ENCODE results near the gene ZNF212.

The ZNF212 gene

DNA sequence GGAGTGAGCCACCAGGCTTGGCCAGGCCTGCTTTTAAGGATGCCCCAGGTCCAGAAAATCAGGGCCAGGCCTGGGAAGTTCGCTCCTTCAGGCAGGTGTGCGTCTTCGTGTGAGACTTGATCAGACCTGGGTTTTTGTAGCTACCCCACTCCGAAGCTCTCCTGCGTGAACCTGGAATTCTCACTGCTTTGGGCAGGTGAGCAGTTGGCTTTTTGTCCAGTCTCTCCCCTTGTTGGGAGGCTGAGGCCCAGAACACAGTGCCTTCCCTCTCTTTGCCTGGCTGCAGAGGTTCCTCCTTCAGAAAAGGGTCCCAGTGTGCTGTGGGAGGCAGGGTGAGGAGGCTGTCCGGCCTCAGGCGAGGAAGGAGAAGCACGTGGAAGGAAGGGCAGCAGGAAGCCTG is 49.8 kb downstream of the ZNF212 start:
- no peak for DNase-seq

DNA sequence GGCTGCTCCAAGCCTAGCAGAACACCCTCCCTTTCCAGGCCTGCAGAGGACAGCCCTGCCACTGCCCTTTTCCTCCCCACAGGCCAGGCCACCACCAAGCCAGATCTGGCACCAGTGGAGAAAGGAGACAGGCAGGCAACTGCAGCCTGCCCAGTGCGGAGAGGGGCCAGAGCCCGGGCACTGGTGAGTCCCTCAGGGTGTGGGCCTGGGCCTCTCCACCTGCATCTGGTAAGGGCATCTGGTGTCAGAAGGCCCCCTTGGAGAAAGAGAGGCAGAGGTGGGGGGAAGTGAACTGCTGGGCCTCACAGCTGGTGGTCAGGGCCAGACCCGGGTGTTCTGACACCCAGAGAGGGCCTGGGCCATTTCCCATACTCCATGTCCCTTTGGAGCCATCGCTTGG is 50.4 kb downstream of the ZNF212 start:
- DNase-seq = no peak

DNA sequence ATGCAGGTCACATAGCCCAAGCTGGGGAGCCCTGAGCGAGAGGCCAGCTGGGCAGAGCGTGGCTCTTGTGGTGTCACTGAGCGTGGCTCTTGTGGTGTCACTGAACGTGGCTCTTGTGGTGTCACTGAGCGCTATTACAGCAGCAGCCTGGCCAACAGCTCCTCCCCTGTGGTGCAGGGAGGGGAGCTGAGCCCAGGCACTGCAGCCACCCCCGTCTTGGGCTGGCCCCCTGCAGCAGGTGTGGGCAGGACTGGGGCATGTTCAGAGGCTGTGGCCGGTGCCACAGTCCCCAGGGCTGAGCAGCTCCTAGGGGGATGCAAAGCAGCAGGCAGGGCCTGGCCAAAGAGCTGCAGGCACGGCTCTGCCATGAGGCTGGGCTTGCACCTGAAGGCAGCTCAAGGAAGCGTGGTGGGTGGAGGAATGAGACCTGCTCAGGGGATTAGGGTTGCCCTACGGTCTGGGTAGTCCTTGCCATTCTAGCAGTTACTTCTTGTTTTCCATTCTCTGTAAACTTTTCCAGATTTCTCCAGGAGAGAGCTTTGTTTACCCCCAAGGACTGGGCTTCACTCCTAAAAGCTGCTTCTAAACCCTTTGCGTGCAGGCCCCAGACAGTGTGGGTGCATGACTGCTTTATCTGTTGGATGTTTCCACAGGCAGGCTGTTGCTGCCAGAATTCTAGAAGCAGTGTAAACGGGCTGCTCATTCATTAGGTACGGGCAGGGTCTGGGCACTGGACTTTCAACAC is 51.8 kb downstream of the ZNF212 start:
- no peak for DNase-seq

GRCh38 chr7:149291781-149292461 is 52.5 kb downstream of the ZNF212 start:
- DNase-seq = no peak

- DNase-seq = no peak
Observed at GRCh38 chr7:149292462-149292823, 53.0 kb downstream of the ZNF212 start.

DNA sequence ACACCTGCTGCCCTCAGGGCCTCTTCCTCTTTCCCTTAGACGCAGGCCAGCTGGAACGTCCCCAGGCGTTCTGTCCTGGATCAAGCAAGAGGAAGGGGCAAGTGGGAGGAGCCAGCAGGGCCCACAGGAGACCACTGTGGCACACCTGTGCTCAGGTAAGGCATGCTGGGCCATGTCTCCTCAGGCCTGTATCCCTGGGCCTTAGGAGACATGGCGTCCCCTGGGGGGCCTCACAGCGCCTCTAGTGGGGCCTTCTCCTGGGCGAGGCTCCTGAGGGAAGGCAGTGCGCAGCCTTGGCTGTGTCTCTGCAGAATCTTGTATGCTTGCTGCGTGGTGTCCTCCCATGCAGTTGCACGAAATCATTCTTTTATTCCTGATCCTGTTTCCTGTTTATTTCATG is 53.9 kb downstream of the ZNF212 start:
- no peak for DNase-seq

- DNase-seq = no peak
Observed at GRCh38 chr7:149293946-149294633, 54.6 kb downstream of the ZNF212 start.

DNA sequence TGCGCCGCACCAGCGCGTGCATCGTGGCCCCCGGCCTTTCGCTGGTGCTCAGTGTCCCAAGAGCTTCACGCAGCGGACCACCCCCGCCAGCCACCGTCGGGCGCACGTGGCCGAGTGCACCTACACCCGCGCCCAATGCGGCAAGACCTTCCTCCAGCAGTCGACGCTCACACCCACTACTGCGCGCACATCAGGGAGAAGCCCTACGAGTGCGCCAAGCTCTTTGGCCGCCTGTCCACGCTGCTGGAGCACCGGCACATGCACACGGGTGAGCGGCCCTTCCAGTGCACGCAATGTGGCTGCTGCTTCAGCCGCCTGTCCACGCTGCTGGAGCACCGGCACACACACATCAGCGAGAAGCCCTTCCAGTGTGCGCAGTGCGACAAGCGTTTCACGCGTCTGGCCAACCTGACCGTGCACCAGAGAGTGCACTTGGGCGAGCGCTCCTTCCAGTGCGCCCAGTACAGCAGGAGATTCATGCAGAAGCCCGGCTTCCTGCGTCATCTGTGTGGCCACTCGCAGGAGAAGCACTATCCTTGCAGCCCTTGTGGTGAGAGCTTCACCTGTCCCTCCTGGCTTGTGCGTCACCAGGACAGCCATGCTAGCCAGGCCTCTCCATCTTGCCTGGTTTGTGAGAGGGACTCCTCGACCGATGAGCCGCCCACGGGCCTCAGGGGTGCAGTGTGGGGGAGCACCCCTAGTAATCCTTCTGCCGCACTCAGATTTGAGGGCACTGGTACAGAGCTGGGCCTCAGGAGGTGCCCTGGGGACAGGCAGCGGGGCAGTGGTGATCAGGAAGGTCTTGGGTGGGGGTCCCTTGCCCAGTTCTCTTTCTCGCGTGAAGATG is 55.4 kb downstream of the ZNF212 start:
- DNase-seq = no peak

DNA sequence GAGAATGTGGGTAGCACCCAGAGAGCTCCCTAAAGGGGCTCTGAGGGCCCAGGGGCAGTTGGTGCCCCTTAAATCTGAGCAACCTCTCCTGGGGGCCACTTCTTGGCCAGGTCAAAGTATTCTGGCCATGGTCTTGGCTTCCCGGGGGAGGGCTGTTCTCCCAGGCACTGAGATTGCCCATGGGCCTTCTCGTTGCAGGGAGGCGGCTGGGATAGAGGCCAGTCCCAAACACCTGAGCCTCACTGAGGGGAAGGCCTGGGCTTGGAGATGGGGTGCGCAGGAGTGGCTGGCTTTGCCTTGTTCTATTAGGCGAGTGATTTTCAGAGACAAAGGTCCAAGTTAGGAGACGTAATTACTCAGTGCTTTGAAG is 56.0 kb downstream of the ZNF212 start:
- no peak for DNase-seq

GRCh38 chr7:149296368-149296767 is 56.9 kb downstream of the ZNF212 start:
- no peak for DNase-seq

GRCh38 chr7:149297034-149297755 is 57.7 kb downstream of the ZNF212 start:
- DNase-seq = no peak

GRCh38 chr7:149300620-149301285 is 61.3 kb downstream of the ZNF212 start:
- no peak for DNase-seq

- no peak for DNase-seq
Observed at GRCh38 chr7:149302222-149302621, 62.8 kb downstream of the ZNF212 start.

- no peak for DNase-seq
Observed at GRCh38 chr7:149302865-149303264, 63.4 kb downstream of the ZNF212 start.

- no peak for DNase-seq
Observed at GRCh38 chr7:149304006-149304405, 64.6 kb downstream of the ZNF212 start.

Measured in NCI-H510A treated with DMSO at 0.1 percent for 48 hours (cell line).